K562 (cell line): ENCODE data around the gene IQSEC3. TPM values are rescaled to one million over a fixed set of nuclear protein-coding genes. Genes with fewer than 3 reads are reported as not detected.

Experiments used
- ATAC-seq: fragments of 200-7000 bp; cut with Tn5 transposase; 3 replicates; pipeline ENCODE4 v1.9.1; 2020; ENCODE audit warnings: moderate library complexity
- BruUV-seq: library from RNA; stranded (reverse); fragments of 400-500 nt; replicated peaks from 2 replicates; lab custom pipeline; 2021; lab: Mats Ljungman, UMichigan
- CTCF ChIA-PET: fragments of 300-600 bp; formaldehyde crosslinking; extraction: SDS; loops from one replicate; lab custom pipeline; 2021; ENCODE audit warnings: low intra/inter-chr PET ratio; lab: Yijun Ruan, JAX
- POLR2A ChIA-PET: fragments of 300-600, 350-650 bp; sonication (Branson Sonifier 250); formaldehyde crosslinking; extraction: SDS; loops from one replicate; lab custom pipeline; 2021; ENCODE audit warnings: antibody characterized with exemption, inconsistent platforms; lab: Yijun Ruan, JAX
- DNase-seq, 4 experiments: peaks; one replicate each; pipeline versions ENCODE4 v3.0.0 to v3.0.0-alpha.2; 2011 to 2018; ENCODE audit warnings: low spot score in 3 of 4, mixed read lengths in 3 of 4; ENCODE audit errors: extremely low read depth in 1 of 4
- FAIRE-seq: peaks from 2 replicates; lab custom pipeline; 2011; peaks lifted over from hg19 to GRCh38; lab: Jason Lieb, UNC
- H2AFZ ChIP-seq: 2 replicates; pipeline ENCODE4 v1.6.0; 2011; ENCODE audit warnings: low read depth, low read length, control low read depth, inconsistent platforms
- H3K27ac ChIP-seq: fragments of 200-600 bp; 3 replicates; pipeline ENCODE4 v1.8.0; 2011; ENCODE audit warnings: low read depth, mild to moderate bottlenecking, control low read depth, inconsistent platforms, low read length, moderate library complexity, mixed read lengths; ENCODE audit errors: extremely low read depth
- H3K27me3 ChIP-seq, 2 experiments: fragments of 300-600 bp in 1 of 2; 2 replicates in 1 of 2; 3 replicates in 1 of 2; pipeline versions ENCODE4 v1.6.0 to v1.8.0; 2011; ENCODE audit warnings: inconsistent platforms in 2 of 2, low read length in 2 of 2, mild to moderate bottlenecking in 1 of 2, mixed read lengths in 1 of 2, moderate library complexity in 1 of 2; ENCODE audit not compliant: control insufficient read depth in 2 of 2, insufficient read depth in 2 of 2
- H3K36me3 ChIP-seq: fragments of 300-600 bp; 3 replicates; pipeline ENCODE4 v1.8.0; 2011; ENCODE audit warnings: mild to moderate bottlenecking, low read length, inconsistent platforms; ENCODE audit not compliant: control insufficient read depth, insufficient read depth
- H3K4me1 ChIP-seq, 2 experiments: fragments of 200-600 bp in 1 of 2; replicated peaks in 1 of 2; 2 replicates in 1 of 2; 3 replicates in 1 of 2; pipeline versions ENCODE4 v1.5.1 to v1.8.0; 2011; ENCODE audit warnings: inconsistent platforms in 2 of 2, low read length in 2 of 2, mild to moderate bottlenecking in 1 of 2, mixed read lengths in 1 of 2, moderate library complexity in 1 of 2; ENCODE audit not compliant: control insufficient read depth in 2 of 2, insufficient read depth in 2 of 2
- H3K4me2 ChIP-seq: 2 replicates; pipeline ENCODE4 v1.6.1; 2011; ENCODE audit warnings: low read length, control low read depth, inconsistent platforms, mixed read lengths; ENCODE audit not compliant: insufficient read depth
- H3K4me3 ChIP-seq: fragments of 200-600 bp; sonication (generic), shearing (Covaris generic); 2 replicates; pipeline ENCODE4 v1.5.1; 2016; ENCODE audit warnings: control low read depth, inconsistent platforms
- H3K79me2 ChIP-seq: fragments of 200-600 bp; 3 replicates; pipeline ENCODE4 v1.8.0; 2011; ENCODE audit warnings: low read length, inconsistent platforms; ENCODE audit not compliant: control insufficient read depth, insufficient read depth
- H3K9ac ChIP-seq, 2 experiments: 2 replicates each; pipeline versions ENCODE4 v1.6.0 to v1.6.1; 2011; ENCODE audit warnings: low read depth in 2 of 2, low read length in 2 of 2, control low read depth in 1 of 2, inconsistent platforms in 1 of 2, mild to moderate bottlenecking in 1 of 2, mixed read lengths in 1 of 2; ENCODE audit not compliant: insufficient read depth in 1 of 2
- H3K9me1 ChIP-seq: one replicate; pipeline ENCODE4 v1.6.0; 2011; ENCODE audit warnings: inconsistent platforms, mild to moderate bottlenecking, low read length, moderate library complexity; ENCODE audit not compliant: control insufficient read depth, insufficient read depth
- H3K9me3 ChIP-seq: replicated peaks from 2 replicates; pipeline ENCODE4 v1.5.1; 2011; ENCODE audit warnings: low read depth, low read length, inconsistent platforms; ENCODE audit not compliant: control insufficient read depth, insufficient read depth
- H4K20me1 ChIP-seq: replicated peaks from 2 replicates; pipeline ENCODE4 v1.6.1; 2011; ENCODE audit warnings: low read length, inconsistent platforms, mixed read lengths; ENCODE audit not compliant: control insufficient read depth, insufficient read depth
- ARHGAP35 ChIP-seq: fragments of 450-650 bp; IDR thresholded peaks from 2 replicates; pipeline ENCODE4 v1.6.1; 2018; ENCODE audit not compliant: partially characterized antibody
- ETV6 ChIP-seq, 3 experiments: fragments of 150-350 bp in 1 of 3; sonication (generic) in 1 of 3; formaldehyde crosslinking in 1 of 3; IDR thresholded peaks; 2 replicates each; pipeline versions ENCODE4 v1.6.1 to v1.8.0; 2014 to 2022; ENCODE audit warnings: borderline replicate concordance in 2 of 3, low read depth in 2 of 3, antibody characterized with exemption in 1 of 3, low read length in 1 of 3, mild to moderate bottlenecking in 1 of 3, missing genetic modification reagents in 1 of 3
- MCM2 ChIP-seq: fragments of 450-650 bp; IDR thresholded peaks from 2 replicates; pipeline ENCODE4 v1.6.1; 2017; ENCODE audit warnings: low read depth, mild to moderate bottlenecking
- NRF1 ChIP-seq, 2 experiments: fragments of 450-650 bp; IDR thresholded peaks in 1 of 2; conservative IDR thresholded peaks in 1 of 2; 2 replicates each; pipeline ENCODE4 v1.6.1; 2014; ENCODE audit warnings: mild to moderate bottlenecking in 2 of 2
- PRPF4 ChIP-seq: fragments of 200-400 bp; formaldehyde crosslinking; IDR thresholded peaks from one replicate; pipeline ENCODE4 v1.6.1; 2017; ENCODE audit warnings: low read length, low read depth, mild to moderate bottlenecking; ENCODE audit not compliant: insufficient read depth, poor library complexity, severe bottlenecking
- SIX5 ChIP-seq, 2 experiments: IDR thresholded peaks; 2 replicates each; pipeline ENCODE4 v1.6.1; 2011; ENCODE audit warnings: low read length in 2 of 2, borderline replicate concordance in 1 of 2, low read depth in 1 of 2, mild to moderate bottlenecking in 1 of 2, moderate library complexity in 1 of 2; ENCODE audit not compliant: insufficient read depth in 1 of 2
- ZZZ3 ChIP-seq: fragments of 450-650 bp; IDR thresholded peaks from 2 replicates; pipeline ENCODE4 v1.6.1; 2016; ENCODE audit warnings: antibody characterized with exemption, mild to moderate bottlenecking, moderate library complexity
- WGBS: fragments of 100-300 bp; shearing (Covaris generic); methylation state at CpG from one replicate; pipeline ENCODE4 v1.1.6; 2016; ENCODE audit warnings: low coverage, mixed read lengths; ENCODE audit not compliant: insufficient coverage; ENCODE audit errors: missing lambda C conversion rate; 5-methylcytosine and 5-hydroxymethylcytosine counted together
- in situ Hi-C: fragments of 300-500 bp; cut with MboI; formaldehyde crosslinking; loops from 4 replicates; pipeline ENCODE4 v1.15.0; 2018; ENCODE audit warnings: inconsistent platforms, mixed read lengths
- intact Hi-C: fragments of 100-400 bp; cut with micrococcal nuclease; formaldehyde crosslinking; loops from 2 replicates; pipeline ENCODE4 v1.14.2; 2022
- polyA plus RNA-seq, 8 experiments: library from polyadenylated mRNA; depleted of rRNA in 4 of 8; stranded (reverse) in 5 of 8; unstranded in 3 of 8; fragments of >200 nt; fragmentation: Nextera tagmentation in 2 of 8; fragmentation: Illumina TruSeq in 1 of 8; extraction: Ambion mirVana in 2 of 8; extraction: Trizol in 1 of 8; gene quantifications; 2 replicates each; pipeline versions ENCODE4 v1.2.1 to v1.2.3, GENCODE V29; 2011 to 2014; ENCODE audit warnings: inconsistent platforms in 1 of 8, missing spikeins in 1 of 8
- total RNA-seq, 7 experiments: library from RNA; depleted of rRNA in 6 of 7; stranded (reverse); fragments of >200 nt in 6 of 7; fragmentation: Illumina TruSeq in 2 of 7; extraction: Trizol in 2 of 7; gene quantifications; 2 replicates each; pipeline versions ENCODE4 v1.2.1 to v1.2.3, GENCODE V29; 2011 to 2021; ENCODE audit warnings: low replicate concordance in 1 of 7
- TF ChIP-seq, protein P1 (sequence below): fragments of 250-450 bp; sonication (Bioruptor Pico); IDR thresholded peaks from 2 replicates; pipeline ENCODE4 v1.8.0; 2021; ENCODE audit warnings: borderline replicate concordance, mild to moderate bottlenecking, moderate library complexity; ENCODE audit not compliant: poor library complexity, severe bottlenecking

IQSEC3 gene
- total and polyA plus RNA-seq, 9 of the 15 experiments (the other 6 are each of a cell fraction or from before 2014, with no cell fraction given): under 0.01 to 0.25 (median 0.08) TPM; not detected in 3

DNA sequence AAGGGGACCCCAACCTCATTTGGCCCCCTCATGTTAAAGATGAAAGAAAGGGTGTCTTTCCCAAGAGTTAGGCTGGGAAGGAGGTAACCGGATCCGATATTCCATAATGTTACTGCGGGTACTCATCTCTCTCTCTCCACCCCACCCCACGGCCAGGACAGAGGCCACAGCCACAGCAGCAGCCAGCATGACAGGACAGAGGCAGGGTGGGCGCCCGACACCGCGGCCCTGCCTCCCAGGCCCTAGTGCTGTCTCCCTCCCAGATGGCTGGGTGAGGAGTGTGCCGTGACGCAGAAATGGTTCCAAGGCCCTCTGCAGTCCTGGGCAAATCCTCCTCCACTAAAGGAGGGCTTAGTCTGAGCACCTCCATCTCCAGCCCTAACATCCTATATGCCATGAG, 141.2 kb downstream of the IQSEC3 start:
- DNase-seq (no peak), FAIRE-seq (no peak), ATAC-seq (no peak)
- ChIA-PET CTCF (no interaction called here), POLR2A (no interaction called here)
- Histone ChIP-seq H3K79me2 (no peaks in the 10 kb centered on the region), H3K4me2 (no peak overlapping the region), H2AFZ (no peak overlapping the region), H4K20me1 (0 out of 2 replicates have a peak, but pooled peaks cover 6% of the 10 kb centered on the region), H3K9me1 (no peaks in the 10 kb centered on the region), H3K9me3 (no peaks in the 10 kb centered on the region), H3K4me1 (peaks cover 0 to 12% of the 10 kb centered on the region in 2 experiments; a peak in 3 of 5 replicates), H3K4me3 (no peak overlapping the region), H3K36me3 (no peaks in the 10 kb centered on the region), H3K9ac (no peak overlapping the region), H3K27ac (no peak overlapping the region), H3K27me3 (peaks cover 39 to 70% of the 10 kb centered on the region in 2 experiments)
- WGBS: 3% methylated on average over 9 of the region's 10 CpGs
- no peak for TF ChIP-seq MCM2
- TF ChIP-seq, protein P1, sequence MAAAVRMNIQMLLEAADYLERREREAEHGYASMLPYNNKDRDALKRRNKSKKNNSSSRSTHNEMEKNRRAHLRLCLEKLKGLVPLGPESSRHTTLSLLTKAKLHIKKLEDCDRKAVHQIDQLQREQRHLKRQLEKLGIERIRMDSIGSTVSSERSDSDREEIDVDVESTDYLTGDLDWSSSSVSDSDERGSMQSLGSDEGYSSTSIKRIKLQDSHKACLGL (CRISPR knock-in tag): no peak
- no peak for TF ChIP-seq NRF1 (conservative IDR thresholded peaks at IDR 0.05 in 1 of 2, IDR thresholded peaks at IDR 0.05 in 1 of 2)
- TF ChIP-seq SIX5 (IDR thresholded peaks at IDR 0.05; ENCODE audit: borderline replicate concordance in 1 of 2, insufficient read depth in 1 of 2, low read depth in 1 of 2, low read length in 2 of 2): no peak
- TF ChIP-seq ARHGAP35: no peak
- TF ChIP-seq PRPF4: no peak
- TF ChIP-seq ETV6 (IDR thresholded peaks at IDR 0.05; ENCODE audit: borderline replicate concordance in 1 of 2, low read depth in 2 of 2, low read length in 1 of 2): no peak
- no peak for TF ChIP-seq ETV6 (CRISPR knock-in tag; IDR thresholded peaks at IDR 0.05; ENCODE audit: borderline replicate concordance)
- no peak for TF ChIP-seq ZZZ3
- intact Hi-C loops (no loop called here), in situ Hi-C loops (no loop called here)
- BruUV-seq: no TSS peak
